ENCODE measurements around the gene ARMCX4.
"Not testable (repeated sequence)": the region's sequence is repeated elsewhere in the genome, so short reads cannot be mapped to it uniquely, and the experiment has no call there.

ARMCX4 gene

GRCh38 chrX:101493225-101493624 lies 8.0 kb downstream of the ARMCX4 start:
- Histone ChIP-seq H3K4me3 (ENCODE audit: low read length) (no peak overlapping the region), H3K4me1 (ENCODE audit: insufficient read depth, low read length) (no peaks in the 10 kb centered on the region), H2AFZ (ENCODE audit: low read depth, low read length) (no peak overlapping the region), H3K27me3 (ENCODE audit: insufficient read depth, low read length) (no peaks in the 10 kb centered on the region), H3K36me3 (ENCODE audit: insufficient read depth, low read length) (peaks cover 2% of the 10 kb centered on the region), H3K9me3 (ENCODE audit: low read length) (no peaks in the 10 kb centered on the region)

DNA sequence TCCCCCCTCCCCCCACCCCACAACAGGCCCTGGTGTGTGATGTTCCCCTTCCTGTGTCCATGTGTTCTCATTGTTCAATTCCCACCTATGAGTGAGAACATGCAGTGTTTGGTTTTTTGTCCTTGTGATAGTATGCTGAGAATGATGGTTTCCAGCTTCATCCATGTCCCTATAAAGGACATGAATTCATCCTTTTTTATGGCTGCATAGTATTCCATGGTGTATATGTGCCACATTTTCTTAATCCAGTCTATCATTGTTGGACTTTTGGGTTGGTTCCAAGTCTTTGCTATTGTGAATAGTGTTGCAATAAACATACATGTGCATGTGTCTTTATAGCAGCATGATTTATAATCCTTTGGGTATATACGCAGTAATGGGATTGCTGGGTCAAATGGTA lies 17.7 kb downstream of the ARMCX4 start:
- not testable (repeated sequence) for H3K27me3 ChIP-seq (ENCODE audit: insufficient read depth, low read length); H3K9me3 ChIP-seq (ENCODE audit: low read length); H3K4me3 ChIP-seq (ENCODE audit: low read length); H2AFZ ChIP-seq (ENCODE audit: low read depth, low read length); H3K4me1 ChIP-seq (ENCODE audit: insufficient read depth, low read length)
- H3K36me3 ChIP-seq (ENCODE audit: insufficient read depth, low read length) = peaks cover 17% of the 10 kb centered on the region

DNA sequence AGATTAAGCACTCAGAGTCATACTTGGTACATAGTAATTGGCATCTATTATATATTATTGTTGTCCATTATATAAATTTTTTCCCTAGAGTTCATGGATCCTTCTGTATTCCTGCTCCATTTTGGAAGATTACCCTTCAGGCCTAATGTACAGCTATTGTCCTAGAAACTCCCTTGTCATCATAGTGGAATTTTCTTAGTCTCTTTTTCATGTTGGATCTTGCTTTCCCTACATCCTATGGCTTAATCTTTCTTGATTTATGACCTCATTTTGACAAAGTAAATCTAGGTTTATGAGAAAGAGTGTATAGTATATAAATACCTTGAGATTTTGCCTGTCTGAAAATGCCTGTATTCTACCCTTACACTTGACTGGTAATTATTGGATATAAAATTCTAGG lies 22.1 kb downstream of the ARMCX4 start:
- Histone ChIP-seq H3K4me3 (ENCODE audit: low read length) (no peak overlapping the region), H3K9me3 (ENCODE audit: low read length) (no peaks in the 10 kb centered on the region), H3K4me1 (ENCODE audit: insufficient read depth, low read length) (no peaks in the 10 kb centered on the region), H2AFZ (ENCODE audit: low read depth, low read length) (no peak overlapping the region), H3K36me3 (ENCODE audit: insufficient read depth, low read length) (peaks cover 8% of the 10 kb centered on the region), H3K27me3 (ENCODE audit: insufficient read depth, low read length) (no peaks in the 10 kb centered on the region)

DNA sequence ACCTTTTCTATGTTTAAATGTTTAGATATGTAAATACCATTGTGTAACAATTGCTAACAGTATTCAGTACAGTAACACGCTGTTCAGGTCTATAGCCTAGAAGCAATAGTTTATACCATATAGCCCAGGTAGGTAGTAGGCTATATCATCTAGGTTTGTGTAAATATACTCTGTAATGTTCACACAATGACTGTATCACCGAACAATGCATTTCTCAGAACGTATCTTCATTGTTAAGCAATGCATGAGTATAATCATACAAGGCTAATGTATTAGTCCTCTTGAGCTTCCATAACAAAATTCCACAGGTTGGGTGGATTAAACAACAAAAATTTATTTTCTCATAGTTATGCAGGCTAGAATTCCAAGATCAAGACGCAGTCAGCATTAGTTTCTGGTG lies 22.7 kb downstream of the ARMCX4 start:
- H3K4me1 ChIP-seq (ENCODE audit: insufficient read depth, low read length) = no peaks in the 10 kb centered on the region
- H3K36me3 ChIP-seq (ENCODE audit: insufficient read depth, low read length) = peaks cover 8% of the 10 kb centered on the region
- H3K9me3 ChIP-seq (ENCODE audit: low read length) = no peaks in the 10 kb centered on the region
- no peak overlapping the region for H3K4me3 ChIP-seq (ENCODE audit: low read length)
- no peaks in the 10 kb centered on the region for H3K27me3 ChIP-seq (ENCODE audit: insufficient read depth, low read length)
- H2AFZ ChIP-seq (ENCODE audit: low read depth, low read length) = no peak overlapping the region

GRCh38 chrX:101530944-101531343 lies 45.7 kb downstream of the ARMCX4 start:
- Histone ChIP-seq H3K36me3 (ENCODE audit: insufficient read depth, low read length) (no peaks in the 10 kb centered on the region), H3K27me3 (ENCODE audit: insufficient read depth, low read length) (no peaks in the 10 kb centered on the region), H3K9me3 (ENCODE audit: low read length) (no peaks in the 10 kb centered on the region), H3K4me1 (ENCODE audit: insufficient read depth, low read length) (no peaks in the 10 kb centered on the region), H3K4me3 (ENCODE audit: low read length) (no peak overlapping the region), H2AFZ (ENCODE audit: low read depth, low read length) (no peak overlapping the region)
